HG02870 (cell line): ENCODE measurements around the gene GSAP.

ENCODE experiments used
- ATAC-seq: cut with Tn5 transposase; IDR thresholded peaks from one replicate; pipeline ENCODE4 v1.9.1; 2021; ENCODE audit warnings: mild to moderate bottlenecking, moderate library complexity; ENCODE audit not compliant: unreplicated experiment

GSAP gene

GRCh38 chr7:77331938-77332695 lies 84.0 kb downstream of the GSAP start:
- ATAC-seq = peak; percentile 57

- ATAC-seq = peak; percentile 64
Measured at GRCh38 chr7:77330169-77330882, 85.8 kb downstream of the GSAP start.

GRCh38 chr7:77329466-77330168 lies 86.5 kb downstream of the GSAP start:
- peak; percentile 29 for ATAC-seq

- no peak for ATAC-seq
Measured at GRCh38 chr7:77328669-77329068, 87.5 kb downstream of the GSAP start.

GRCh38 chr7:77327932-77328628 lies 88.1 kb downstream of the GSAP start:
- ATAC-seq = no peak

GRCh38 chr7:77327067-77327931 lies 88.8 kb downstream of the GSAP start:
- ATAC-seq = no peak

GRCh38 chr7:77326131-77326530 lies 90.0 kb downstream of the GSAP start:
- no peak for ATAC-seq

- ATAC-seq = no peak
Measured at GRCh38 chr7:77321300-77321699, 94.8 kb downstream of the GSAP start.

- no peak for ATAC-seq
Measured at GRCh38 chr7:77320714-77321113, 95.4 kb downstream of the GSAP start.

GRCh38 chr7:77320137-77320536 lies 96.0 kb downstream of the GSAP start:
- no peak for ATAC-seq

- ATAC-seq = no peak
Measured at GRCh38 chr7:77318019-77318418, 98.1 kb downstream of the GSAP start.

GRCh38 chr7:77316219-77316978 lies 99.8 kb downstream of the GSAP start:
- ATAC-seq = no peak

- no peak for ATAC-seq
Measured at GRCh38 chr7:77315182-77315591, 101.0 kb downstream of the GSAP start.

GRCh38 chr7:77313876-77314480 lies 102.2 kb downstream of the GSAP start:
- ATAC-seq = no peak

GRCh38 chr7:77313085-77313484 lies 103.1 kb downstream of the GSAP start:
- no peak for ATAC-seq

- ATAC-seq = no peak
Measured at GRCh38 chr7:77310982-77311381, 105.2 kb downstream of the GSAP start.

GRCh38 chr7:77309714-77310220 lies 106.4 kb downstream of the GSAP start:
- no peak for ATAC-seq

- no peak for ATAC-seq
Measured at GRCh38 chr7:77308792-77309191, 107.4 kb downstream of the GSAP start.
